Ishikawa (cell line): ENCODE results near the gene ARFGEF3.

ENCODE experiments used
- CEBPB ChIP-seq: IDR thresholded peaks from 2 replicates; pipeline ENCODE4 v1.6.1; 2012
- CREB1 ChIP-seq: IDR thresholded peaks from 2 replicates; pipeline ENCODE4 v1.6.1; 2012; ENCODE audit warnings: low read depth
- EGR1 ChIP-seq: IDR thresholded peaks from 2 replicates; pipeline ENCODE4 v1.6.1; 2012
- EP300 ChIP-seq: IDR thresholded peaks from 2 replicates; pipeline ENCODE4 v1.6.1; 2012; ENCODE audit warnings: borderline replicate concordance
- FOXM1 ChIP-seq: IDR thresholded peaks from 2 replicates; pipeline ENCODE4 v1.6.1; 2012; ENCODE audit warnings: low read depth, borderline replicate concordance
- MAX ChIP-seq: IDR thresholded peaks from 2 replicates; pipeline ENCODE4 v1.6.1; 2012
- NFIC ChIP-seq: IDR thresholded peaks from 2 replicates; pipeline ENCODE4 v1.6.1; 2012
- RAD21 ChIP-seq: IDR thresholded peaks from 2 replicates; pipeline ENCODE4 v1.6.1; 2012; ENCODE audit warnings: low read depth
- REST ChIP-seq: IDR thresholded peaks from 2 replicates; pipeline ENCODE4 v1.6.1; 2012; ENCODE audit warnings: low read depth, mild to moderate bottlenecking
- TAF1 ChIP-seq: IDR thresholded peaks from 2 replicates; pipeline ENCODE4 v1.6.1; 2012; ENCODE audit warnings: low read depth, mild to moderate bottlenecking
- TCF12 ChIP-seq: IDR thresholded peaks from 2 replicates; pipeline ENCODE4 v1.6.1; 2012; ENCODE audit warnings: low read depth
- TEAD4 ChIP-seq: IDR thresholded peaks from 2 replicates; pipeline ENCODE4 v1.6.1; 2012
- USF1 ChIP-seq: IDR thresholded peaks from 2 replicates; pipeline ENCODE4 v1.6.1; 2012
- YY1 ChIP-seq: IDR thresholded peaks from 2 replicates; pipeline ENCODE4 v1.6.1; 2012; ENCODE audit warnings: low read depth
- ZBTB7A ChIP-seq: IDR thresholded peaks from 2 replicates; pipeline ENCODE4 v1.6.1; 2012; ENCODE audit warnings: low read depth

ARFGEF3 gene

GRCh38 chr6:138291036-138291848, 129.5 kb downstream of the ARFGEF3 start:
- TF ChIP-seq FOXM1 (no peak), TAF1 (no peak), CEBPB (no peak), EGR1 (no peak), NFIC (no peak), REST (no peak), CREB1 (no peak), YY1 (no peak), RAD21 (no peak), EP300 (no peak), ZBTB7A (no peak)

GRCh38 chr6:138291849-138292181, 130.1 kb downstream of the ARFGEF3 start:
- TF ChIP-seq USF1 (no peak), RAD21 (no peak), TAF1 (no peak), MAX (no peak), CEBPB (no peak), TCF12 (no peak), TEAD4 (no peak)

GRCh38 chr6:138292482-138292881, 130.7 kb downstream of the ARFGEF3 start:
- TF ChIP-seq RAD21, result no peak

GRCh38 chr6:138293428-138294395, 132.0 kb downstream of the ARFGEF3 start:
- TF ChIP-seq CREB1 (no peak), EGR1 (no peak), USF1 (no peak), YY1 (no peak), RAD21 (no peak), NFIC (no peak), MAX (no peak), FOXM1 (no peak)

- TF ChIP-seq FOXM1 (no peak), YY1 (no peak)
Measured at GRCh38 chr6:138296381-138296780, 134.6 kb downstream of the ARFGEF3 start.

GRCh38 chr6:138296786-138297185, 135.0 kb downstream of the ARFGEF3 start:
- TF ChIP-seq FOXM1 (no peak), CREB1 (no peak), MAX (no peak), USF1 (no peak), ZBTB7A (no peak), TEAD4 (no peak), RAD21 (no peak), NFIC (no peak), REST (no peak), TAF1 (no peak), EP300 (no peak), YY1 (no peak), CEBPB (no peak), TCF12 (no peak), EGR1 (no peak)
